Esophagus squamous epithelium (tissue), 4 donors: ENCODE results near the gene CTPS2.
"Not testable (repeated sequence)": the region's sequence is repeated elsewhere in the genome, so short reads cannot be mapped to it uniquely, and the experiment has no call there.

ENCODE experiments used
- POLR2A ChIP-seq, 4 donors: fragments of 450-650 bp; IDR thresholded peaks; one replicate each; pipeline ENCODE4 v1.6.1; 2017; ENCODE audit warnings: antibody characterized with exemption in 4 of 4, mild to moderate bottlenecking in 4 of 4, moderate library complexity in 3 of 4
- TF ChIP-seq, protein P1 (sequence below), 6 experiments: fragments of 450-650 bp in 4 of 6; fragments of 200-600 bp in 2 of 6; sonication (generic) in 2 of 6; IDR thresholded peaks; one replicate each; pipeline ENCODE4 v1.5.1; 2016 to 2019; ENCODE audit warnings: antibody characterized with exemption in 6 of 6, mild to moderate bottlenecking in 4 of 6, moderate library complexity in 4 of 6

DNA sequence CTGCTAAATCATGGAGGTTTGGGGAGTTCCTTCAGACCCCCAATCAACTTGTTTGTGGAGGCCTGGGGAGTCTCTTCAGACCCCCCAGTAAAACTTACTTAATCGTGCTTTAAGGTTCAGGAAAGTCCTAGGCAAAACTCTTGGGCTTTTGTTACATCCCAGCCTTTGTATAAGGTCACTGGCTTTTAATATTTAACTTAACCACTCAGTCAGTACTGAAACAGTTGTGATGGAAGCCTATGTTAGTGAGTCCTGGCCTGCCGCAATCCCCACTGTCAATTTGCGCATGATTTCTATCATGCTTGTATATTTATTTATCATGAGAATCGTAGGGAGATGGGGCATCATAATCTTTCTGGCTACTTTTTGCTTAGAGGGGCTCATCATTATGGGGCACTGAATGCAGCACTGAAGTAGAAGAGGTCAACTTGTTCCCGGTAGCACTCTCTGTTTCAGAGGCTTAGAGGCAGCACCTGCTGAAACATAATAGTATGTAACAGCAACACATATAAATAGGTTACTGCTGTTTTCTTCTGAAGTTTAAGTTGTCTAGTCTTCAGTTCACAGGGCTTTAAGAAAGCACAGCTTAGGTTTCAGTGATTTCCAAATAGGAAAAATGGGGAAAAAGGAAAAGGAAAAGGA lies 14.0 kb upstream of the CTPS2 start:
- TF ChIP-seq, protein P1, sequence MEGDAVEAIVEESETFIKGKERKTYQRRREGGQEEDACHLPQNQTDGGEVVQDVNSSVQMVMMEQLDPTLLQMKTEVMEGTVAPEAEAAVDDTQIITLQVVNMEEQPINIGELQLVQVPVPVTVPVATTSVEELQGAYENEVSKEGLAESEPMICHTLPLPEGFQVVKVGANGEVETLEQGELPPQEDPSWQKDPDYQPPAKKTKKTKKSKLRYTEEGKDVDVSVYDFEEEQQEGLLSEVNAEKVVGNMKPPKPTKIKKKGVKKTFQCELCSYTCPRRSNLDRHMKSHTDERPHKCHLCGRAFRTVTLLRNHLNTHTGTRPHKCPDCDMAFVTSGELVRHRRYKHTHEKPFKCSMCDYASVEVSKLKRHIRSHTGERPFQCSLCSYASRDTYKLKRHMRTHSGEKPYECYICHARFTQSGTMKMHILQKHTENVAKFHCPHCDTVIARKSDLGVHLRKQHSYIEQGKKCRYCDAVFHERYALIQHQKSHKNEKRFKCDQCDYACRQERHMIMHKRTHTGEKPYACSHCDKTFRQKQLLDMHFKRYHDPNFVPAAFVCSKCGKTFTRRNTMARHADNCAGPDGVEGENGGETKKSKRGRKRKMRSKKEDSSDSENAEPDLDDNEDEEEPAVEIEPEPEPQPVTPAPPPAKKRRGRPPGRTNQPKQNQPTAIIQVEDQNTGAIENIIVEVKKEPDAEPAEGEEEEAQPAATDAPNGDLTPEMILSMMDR (IDR thresholded peaks at IDR 0.05) = not testable (repeated sequence)
- TF ChIP-seq POLR2A (IDR thresholded peaks at IDR 0.05) = not testable (repeated sequence)
